ENCODE results near the gene PRKCE.
A peak's percentile ranks its signal among the peaks of the same experiment; 100 is the strongest.

The PRKCE gene

GRCh38 chr2:45786030-45786835, 134.8 kb downstream of the PRKCE start:
- DNase-seq: no peak

GRCh38 chr2:45786836-45787357, 135.4 kb downstream of the PRKCE start:
- no peak for DNase-seq

- DNase-seq: no peak
Measured at GRCh38 chr2:45788401-45788800, 136.9 kb downstream of the PRKCE start.

- DNase-seq: no peak
Measured at GRCh38 chr2:45789317-45789716, 137.8 kb downstream of the PRKCE start.

GRCh38 chr2:45789961-45790723, 138.7 kb downstream of the PRKCE start:
- peak in 1 of 3 experiments; percentile 93 for DNase-seq

GRCh38 chr2:45793305-45793962, 142.0 kb downstream of the PRKCE start:
- DNase-seq: peak in 1 of 3 experiments; percentile 46

- DNase-seq: peak in 1 of 3 experiments; percentile 97
Measured at GRCh38 chr2:45794134-45794617, 142.7 kb downstream of the PRKCE start.

- DNase-seq: no peak
Measured at GRCh38 chr2:45796500-45796899, 145.0 kb downstream of the PRKCE start.

- DNase-seq: no peak
Measured at GRCh38 chr2:45797451-45798230, 146.2 kb downstream of the PRKCE start.

- no peak for DNase-seq
Measured at GRCh38 chr2:45799679-45800381, 148.4 kb downstream of the PRKCE start.

GRCh38 chr2:45802499-45803138, 151.1 kb downstream of the PRKCE start:
- DNase-seq: peak in 1 of 3 experiments; percentile 53

GRCh38 chr2:45804987-45805755, 153.7 kb downstream of the PRKCE start:
- no peak for DNase-seq

- DNase-seq: no peak
Measured at GRCh38 chr2:45806563-45807358, 155.3 kb downstream of the PRKCE start.

- DNase-seq: peak in 2 of 3 experiments; percentile 65 to 83
Measured at GRCh38 chr2:45808294-45808800, 156.9 kb downstream of the PRKCE start.

- peak in 1 of 3 experiments; percentile 35 for DNase-seq
Measured at GRCh38 chr2:45809205-45809604, 157.7 kb downstream of the PRKCE start.

GRCh38 chr2:45812011-45812500, 160.6 kb downstream of the PRKCE start:
- peak in 1 of 3 experiments; percentile 81 for DNase-seq

GRCh38 chr2:45813003-45813941, 161.8 kb downstream of the PRKCE start:
- peak in 2 of 3 experiments; percentile 34 to 87 for DNase-seq

GRCh38 chr2:45814488-45814887, 163.0 kb downstream of the PRKCE start:
- no peak for DNase-seq
